ENCODE measurements around the gene DCTN3. TPM values are rescaled to one million over a fixed set of nuclear protein-coding genes. Genes with fewer than 3 reads are reported as not detected.

DCTN3 gene
- total and polyA plus RNA-seq, 12 donors = 46.6 to 163 (median 95.3) TPM

- 72 to 84% (median 77%) methylated on average over 8 of the region's 8 CpGs for WGBS, 4 donors
- Histone ChIP-seq H3K4me1 (replicated peaks in 1 of 2) (peaks cover 0 to 5% of the 10 kb centered on the region in 2 donors), H3K4me3 (no peak overlapping the region), H3K9me3 (replicated peaks in 1 of 3) (no peaks in the 10 kb centered on the region), H3K27me3 (peaks cover 20% of the 10 kb centered on the region), H3K36me3 (replicated peaks in 1 of 2) (no peaks in the 10 kb centered on the region), H3K27ac (no peak overlapping the region)
- DNase-seq = no peak
- no peak for TF ChIP-seq CTCF (IDR thresholded peaks at IDR 0.05)
- no peak for TF ChIP-seq POLR2A (IDR thresholded peaks at IDR 0.05)
- intact Hi-C loops (cut with DNase I) = no loop called here
Measured at GRCh38 chr9:34580358-34580757, 39.9 kb downstream of the DCTN3 start.

GRCh38 chr9:34579808-34580163 lies 40.5 kb downstream of the DCTN3 start:
- Histone ChIP-seq H3K4me1 (replicated peaks in 1 of 2) (peaks cover 0 to 5% of the 10 kb centered on the region in 2 donors), H3K4me3 (no peak overlapping the region), H3K9me3 (replicated peaks in 1 of 3) (no peaks in the 10 kb centered on the region), H3K27me3 (peaks cover 16% of the 10 kb centered on the region), H3K27ac (peak overlapping the region in 1 of 5 donors; percentile 21), H3K36me3 (replicated peaks in 1 of 2) (no peaks in the 10 kb centered on the region)
- TF ChIP-seq CTCF (IDR thresholded peaks at IDR 0.05) = no peak
- TF ChIP-seq POLR2A (IDR thresholded peaks at IDR 0.05) = no peak
- DNase-seq = no peak
- intact Hi-C loops (cut with DNase I) = no loop called here
- WGBS, 4 donors = 75 to 88% (median 82%) methylated on average over 5 of the region's 5 CpGs

GRCh38 chr9:34579104-34579807 lies 41.0 kb downstream of the DCTN3 start:
- H3K9me3 ChIP-seq (replicated peaks in 1 of 3) = no peaks in the 10 kb centered on the region
- intact Hi-C loops (cut with DNase I) = no loop called here
- peaks cover 0 to 5% of the 10 kb centered on the region in 2 donors for H3K4me1 ChIP-seq (replicated peaks in 1 of 2)
- H3K27me3 ChIP-seq = peaks cover 16% of the 10 kb centered on the region
- DNase-seq = no peak
- H3K4me3 ChIP-seq = no peak overlapping the region
- H3K36me3 ChIP-seq (replicated peaks in 1 of 2) = no peaks in the 10 kb centered on the region
- peak overlapping the region in 1 of 5 donors; percentile 70 for H3K27ac ChIP-seq
- WGBS, 4 donors = 26 to 47% (median 37%) methylated on average over 14 to 17 of the region's 17 CpGs
- no peak for TF ChIP-seq CTCF (IDR thresholded peaks at IDR 0.05)
- TF ChIP-seq POLR2A (IDR thresholded peaks at IDR 0.05) = no peak

GRCh38 chr9:34578241-34579103 lies 41.8 kb downstream of the DCTN3 start:
- WGBS, 4 donors = 26 to 50% (median 28%) methylated on average over 12 to 28 of the region's 28 CpGs
- H3K27ac ChIP-seq = peak overlapping the region in 1 of 5 donors; percentile 70
- TF ChIP-seq POLR2A (IDR thresholded peaks at IDR 0.05) (no peak), CTCF (IDR thresholded peaks at IDR 0.05) (no peak)
- DNase-seq = peak in 1 of 7 donors; percentile 28
- peak overlapping the region in 1 of 4 donors; percentile 51 for H3K4me3 ChIP-seq
- peaks cover 16% of the 10 kb centered on the region for H3K27me3 ChIP-seq
- intact Hi-C loops (cut with DNase I) = no loop called here
- no peaks in the 10 kb centered on the region for H3K36me3 ChIP-seq (replicated peaks in 1 of 2)
- H3K9me3 ChIP-seq (replicated peaks in 1 of 3) = no peaks in the 10 kb centered on the region
- H3K4me1 ChIP-seq (replicated peaks in 1 of 2) = peaks cover 0 to 5% of the 10 kb centered on the region in 2 donors
